ENCODE data around the gene FADS2.
"Not testable (repeated sequence)": the region's sequence is repeated elsewhere in the genome, so short reads cannot be mapped to it uniquely, and the experiment has no call there.

The FADS2 gene

DNA sequence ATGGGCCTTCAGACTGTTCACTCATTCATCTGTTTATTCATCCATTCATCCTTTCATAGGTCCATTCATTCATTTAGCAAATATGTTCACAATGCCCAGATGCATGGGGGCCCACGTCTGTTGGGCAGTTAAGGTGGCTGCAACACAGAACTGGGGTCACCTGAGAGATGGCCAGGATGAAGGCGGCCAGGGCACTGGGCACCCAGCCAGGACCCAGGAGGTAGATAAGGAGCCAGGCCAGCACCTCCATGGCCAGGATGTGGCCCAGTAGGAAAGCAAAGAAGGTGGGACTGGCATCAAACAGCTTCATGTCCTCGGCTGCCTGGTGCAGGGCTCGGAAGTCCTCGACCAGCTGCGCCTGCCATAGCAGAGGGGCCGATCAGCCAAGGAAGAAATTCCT, 51.1 kb downstream of the FADS2 start:
- Histone ChIP-seq H3K4me1 (ENCODE audit: control insufficient read depth, insufficient read depth, low read length) (peaks cover 6% of the 10 kb centered on the region), H3K27me3 (ENCODE audit: control insufficient read depth, insufficient read depth, low read length) (no peaks in the 10 kb centered on the region), H3K9ac (ENCODE audit: low read depth, low read length) (no peak overlapping the region), H3K36me3 (ENCODE audit: control insufficient read depth, insufficient read depth, low read length) (peaks cover 3% of the 10 kb centered on the region), H3K9me3 (ENCODE audit: control insufficient read depth, insufficient read depth, low read length) (no peaks in the 10 kb centered on the region), H3K4me3 (ENCODE audit: low read depth, low read length) (no peak overlapping the region)

DNA sequence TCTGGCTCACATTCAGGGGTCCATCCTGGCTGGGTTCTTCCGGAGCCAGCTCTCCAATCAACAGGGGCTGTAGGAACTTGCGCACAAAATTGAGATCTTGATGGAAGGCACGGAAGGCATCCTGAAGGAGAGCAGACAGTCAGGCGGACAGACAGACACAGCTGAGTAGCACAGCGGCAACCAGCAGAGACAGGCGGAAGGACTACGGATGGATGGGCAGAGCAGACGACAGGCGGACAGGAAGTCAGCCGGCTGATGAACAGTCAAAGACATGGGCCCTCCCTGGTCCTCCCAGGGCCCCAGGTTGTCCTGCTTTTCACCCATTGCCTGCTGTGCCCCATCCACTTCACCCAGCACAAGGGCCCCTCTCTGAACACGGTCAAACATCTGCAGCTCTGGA, 51.9 kb downstream of the FADS2 start:
- peaks cover 3% of the 10 kb centered on the region for H3K36me3 ChIP-seq (ENCODE audit: control insufficient read depth, insufficient read depth, low read length)
- no peaks in the 10 kb centered on the region for H3K27me3 ChIP-seq (ENCODE audit: control insufficient read depth, insufficient read depth, low read length)
- no peak overlapping the region for H3K4me3 ChIP-seq (ENCODE audit: low read depth, low read length)
- no peaks in the 10 kb centered on the region for H3K9me3 ChIP-seq (ENCODE audit: control insufficient read depth, insufficient read depth, low read length)
- no peak overlapping the region for H3K9ac ChIP-seq (ENCODE audit: low read depth, low read length)
- H3K4me1 ChIP-seq (ENCODE audit: control insufficient read depth, insufficient read depth, low read length) = peaks cover 4% of the 10 kb centered on the region

DNA sequence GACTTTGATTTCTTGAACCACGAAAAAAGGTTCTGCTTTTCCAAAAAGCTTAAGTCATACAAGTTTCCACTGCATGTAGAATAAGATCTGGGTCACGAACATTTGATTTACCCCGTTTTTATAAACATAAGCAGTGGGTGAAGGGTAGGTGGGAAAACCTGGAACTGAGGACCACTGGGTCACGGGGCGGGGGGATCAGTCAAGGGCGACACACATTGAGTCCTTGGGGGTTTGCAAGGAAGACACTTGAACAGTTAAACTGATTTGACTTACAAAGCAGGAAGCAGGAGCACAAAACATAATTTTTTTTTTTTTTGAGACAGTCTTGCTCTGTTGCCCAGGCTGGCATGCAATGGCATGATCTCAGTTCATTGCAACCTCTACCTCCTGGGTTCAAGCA, 52.4 kb downstream of the FADS2 start:
- Histone ChIP-seq H3K27me3 (ENCODE audit: control insufficient read depth, insufficient read depth, low read length) (no peaks in the 10 kb centered on the region), H3K9ac (ENCODE audit: low read depth, low read length) (no peak overlapping the region), H3K4me3 (ENCODE audit: low read depth, low read length) (no peak overlapping the region), H3K9me3 (ENCODE audit: control insufficient read depth, insufficient read depth, low read length) (no peaks in the 10 kb centered on the region), H3K36me3 (ENCODE audit: control insufficient read depth, insufficient read depth, low read length) (peaks cover 3% of the 10 kb centered on the region), H3K4me1 (ENCODE audit: control insufficient read depth, insufficient read depth, low read length) (peaks cover 4% of the 10 kb centered on the region)

DNA sequence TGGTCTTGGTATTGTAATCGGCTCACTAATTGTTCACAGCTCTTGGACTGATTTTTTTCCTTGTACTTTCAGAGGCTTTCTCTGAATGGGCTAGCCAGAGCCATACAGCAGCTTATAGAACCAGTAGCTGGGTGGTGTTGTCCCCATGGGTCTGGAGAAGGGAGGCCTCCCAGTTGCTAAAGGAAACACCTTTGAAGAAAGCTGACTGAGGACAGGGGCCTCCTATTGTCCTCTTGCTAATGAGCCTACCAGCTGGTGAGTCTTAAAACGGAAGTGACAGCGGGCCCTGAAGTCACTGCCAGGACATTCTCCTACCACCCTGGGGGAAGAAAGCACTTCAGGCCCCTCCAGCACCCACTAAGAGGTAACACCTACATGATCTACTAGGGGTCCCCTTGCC, 53.3 kb downstream of the FADS2 start:
- peaks cover 4% of the 10 kb centered on the region for H3K4me1 ChIP-seq (ENCODE audit: control insufficient read depth, insufficient read depth, low read length)
- H3K9ac ChIP-seq (ENCODE audit: low read depth, low read length) = no peak overlapping the region
- no peaks in the 10 kb centered on the region for H3K9me3 ChIP-seq (ENCODE audit: control insufficient read depth, insufficient read depth, low read length)
- no peak overlapping the region for H3K4me3 ChIP-seq (ENCODE audit: low read depth, low read length)
- H3K36me3 ChIP-seq (ENCODE audit: control insufficient read depth, insufficient read depth, low read length) = peaks cover 3% of the 10 kb centered on the region
- H3K27me3 ChIP-seq (ENCODE audit: control insufficient read depth, insufficient read depth, low read length) = no peaks in the 10 kb centered on the region

DNA sequence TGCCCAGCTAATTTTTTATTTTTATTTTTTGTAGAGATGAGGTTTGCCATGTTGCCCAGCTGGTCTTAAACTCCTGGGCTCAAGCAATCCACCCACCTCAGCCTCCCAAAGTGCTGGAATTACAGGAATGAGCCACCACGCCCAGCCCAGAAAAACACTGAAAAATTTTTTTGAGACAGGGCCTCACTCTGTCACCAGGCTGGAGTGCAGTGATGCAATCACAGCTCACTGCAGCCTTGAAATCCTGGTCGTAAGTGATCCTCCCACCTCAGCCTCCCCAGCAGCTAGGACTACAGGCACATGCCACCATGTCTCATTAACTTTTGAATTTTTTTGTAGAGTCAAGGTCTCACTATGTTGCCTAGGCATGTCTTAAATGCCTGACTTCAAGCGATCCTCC, 54.2 kb downstream of the FADS2 start:
- not testable (repeated sequence) for H3K36me3 ChIP-seq (ENCODE audit: control insufficient read depth, insufficient read depth, low read length); H3K27me3 ChIP-seq (ENCODE audit: control insufficient read depth, insufficient read depth, low read length); H3K9ac ChIP-seq (ENCODE audit: low read depth, low read length); H3K9me3 ChIP-seq (ENCODE audit: control insufficient read depth, insufficient read depth, low read length); H3K4me3 ChIP-seq (ENCODE audit: low read depth, low read length); H3K4me1 ChIP-seq (ENCODE audit: control insufficient read depth, insufficient read depth, low read length)

DNA sequence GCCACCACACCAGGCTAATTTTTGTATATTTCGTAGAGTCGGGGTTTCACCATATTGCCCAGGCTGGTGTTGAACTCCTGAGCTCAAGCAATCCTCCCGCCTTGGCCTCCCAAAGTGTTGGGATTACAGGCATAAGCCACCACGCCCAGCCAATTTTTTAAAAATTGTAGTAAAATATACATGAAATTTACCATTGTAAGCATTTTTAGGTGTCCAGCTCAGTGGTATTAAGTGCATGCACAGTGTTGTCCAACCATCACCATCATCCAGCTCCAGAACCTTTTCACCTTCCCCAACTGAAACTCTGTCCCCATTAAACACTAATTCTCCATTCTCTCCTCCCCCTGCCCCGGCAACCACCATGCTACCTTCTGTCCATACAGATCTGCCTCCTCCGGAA, 54.8 kb downstream of the FADS2 start:
- H3K27me3 ChIP-seq (ENCODE audit: control insufficient read depth, insufficient read depth, low read length) = no peaks in the 10 kb centered on the region
- no peak overlapping the region for H3K4me3 ChIP-seq (ENCODE audit: low read depth, low read length)
- H3K4me1 ChIP-seq (ENCODE audit: control insufficient read depth, insufficient read depth, low read length) = peaks cover 4% of the 10 kb centered on the region
- no peak overlapping the region for H3K9ac ChIP-seq (ENCODE audit: low read depth, low read length)
- peaks cover 3% of the 10 kb centered on the region for H3K36me3 ChIP-seq (ENCODE audit: control insufficient read depth, insufficient read depth, low read length)
- H3K9me3 ChIP-seq (ENCODE audit: control insufficient read depth, insufficient read depth, low read length) = no peaks in the 10 kb centered on the region

DNA sequence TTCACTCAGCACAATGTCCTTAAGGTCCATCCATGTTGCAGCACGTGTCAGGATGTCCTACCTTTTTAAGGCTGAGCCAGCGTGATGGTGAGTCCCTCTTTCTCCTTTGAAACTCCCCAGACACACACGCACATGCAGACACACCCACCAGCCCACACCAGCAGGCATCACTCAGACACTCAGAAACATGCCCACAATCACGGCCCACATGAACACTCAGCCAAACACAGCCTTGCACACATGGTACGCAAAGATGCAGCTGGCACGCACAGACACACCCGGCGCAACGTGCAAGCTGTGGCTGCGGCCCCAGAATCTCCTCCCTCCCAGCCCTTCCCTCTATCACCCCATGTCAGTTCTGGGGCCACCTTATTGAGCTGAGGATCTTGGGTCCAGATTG, 55.2 kb downstream of the FADS2 start:
- peaks cover 4% of the 10 kb centered on the region for H3K4me1 ChIP-seq (ENCODE audit: control insufficient read depth, insufficient read depth, low read length)
- H3K27me3 ChIP-seq (ENCODE audit: control insufficient read depth, insufficient read depth, low read length) = no peaks in the 10 kb centered on the region
- H3K36me3 ChIP-seq (ENCODE audit: control insufficient read depth, insufficient read depth, low read length) = peaks cover under 1% of the 10 kb centered on the region

DNA sequence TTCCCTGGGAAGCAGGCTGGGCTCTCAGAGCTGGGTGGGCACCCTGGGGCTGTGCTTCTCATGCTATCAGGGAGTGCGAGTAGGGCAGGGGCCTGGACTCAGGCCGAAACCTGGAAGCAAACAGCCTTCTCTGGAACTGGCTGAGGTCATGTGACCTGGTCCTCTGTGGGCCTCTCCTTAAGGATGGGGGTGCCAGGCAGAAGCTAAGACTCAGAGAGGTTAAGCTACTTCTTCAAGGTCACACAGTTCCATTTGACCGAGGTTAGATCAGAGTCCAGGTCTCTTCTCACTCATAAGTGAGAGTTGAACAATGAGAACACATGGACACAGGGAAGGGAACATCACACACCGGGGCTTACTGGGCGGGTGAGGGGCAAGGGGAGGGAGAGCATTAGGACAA, 55.8 kb downstream of the FADS2 start:
- Histone ChIP-seq H3K9me3 (ENCODE audit: control insufficient read depth, insufficient read depth, low read length) (no peaks in the 10 kb centered on the region), H3K9ac (ENCODE audit: low read depth, low read length) (no peak overlapping the region), H3K4me3 (ENCODE audit: low read depth, low read length) (no peak overlapping the region), H3K27me3 (ENCODE audit: control insufficient read depth, insufficient read depth, low read length) (no peaks in the 10 kb centered on the region), H3K36me3 (ENCODE audit: control insufficient read depth, insufficient read depth, low read length) (no peaks in the 10 kb centered on the region), H3K4me1 (ENCODE audit: control insufficient read depth, insufficient read depth, low read length) (peaks cover 4% of the 10 kb centered on the region)

More for the DNA sequence above, 55.2 kb downstream of the FADS2 start:
- Histone ChIP-seq H3K9ac (ENCODE audit: low read depth, low read length) (no peak overlapping the region), H3K9me3 (ENCODE audit: control insufficient read depth, insufficient read depth, low read length) (no peaks in the 10 kb centered on the region), H3K4me3 (ENCODE audit: low read depth, low read length) (no peak overlapping the region)

DNA sequence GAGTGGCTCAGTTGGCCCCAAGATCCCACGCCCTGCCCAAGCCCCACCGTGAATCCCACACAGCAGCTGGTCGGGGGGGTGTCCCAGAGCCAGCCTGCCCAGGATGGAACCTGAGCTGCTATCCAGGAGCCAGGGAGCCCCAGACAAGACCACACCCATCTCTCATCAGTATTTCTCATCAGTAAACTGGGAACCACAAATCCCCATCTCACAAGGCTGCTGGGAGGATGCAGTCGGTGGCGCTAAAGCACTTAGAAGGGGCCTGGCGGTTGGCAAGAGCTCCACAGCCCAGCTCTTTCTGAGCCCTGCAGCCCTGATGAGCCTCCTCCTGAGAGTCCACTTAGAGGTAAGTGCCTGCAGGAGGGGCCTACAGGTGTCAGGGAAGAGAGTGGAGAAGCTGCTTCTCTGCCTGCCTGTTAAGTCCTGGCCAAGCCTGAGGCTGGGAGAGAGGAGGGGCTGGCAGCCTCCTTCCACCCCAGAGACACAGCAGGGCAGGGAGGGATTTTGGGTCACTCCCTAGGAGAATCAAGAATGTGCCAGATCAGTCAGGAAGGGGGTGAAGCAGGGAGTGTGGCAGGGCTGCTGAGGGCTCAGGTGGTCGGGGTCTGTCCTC, 57.2 kb downstream of the FADS2 start:
- H3K36me3 ChIP-seq (ENCODE audit: control insufficient read depth, insufficient read depth, low read length) = no peaks in the 10 kb centered on the region
- H3K4me3 ChIP-seq (ENCODE audit: low read depth, low read length) = no peak overlapping the region
- H3K9ac ChIP-seq (ENCODE audit: low read depth, low read length) = no peak overlapping the region
- H3K9me3 ChIP-seq (ENCODE audit: control insufficient read depth, insufficient read depth, low read length) = no peaks in the 10 kb centered on the region
- no peaks in the 10 kb centered on the region for H3K27me3 ChIP-seq (ENCODE audit: control insufficient read depth, insufficient read depth, low read length)
- peaks cover 4% of the 10 kb centered on the region for H3K4me1 ChIP-seq (ENCODE audit: control insufficient read depth, insufficient read depth, low read length)

DNA sequence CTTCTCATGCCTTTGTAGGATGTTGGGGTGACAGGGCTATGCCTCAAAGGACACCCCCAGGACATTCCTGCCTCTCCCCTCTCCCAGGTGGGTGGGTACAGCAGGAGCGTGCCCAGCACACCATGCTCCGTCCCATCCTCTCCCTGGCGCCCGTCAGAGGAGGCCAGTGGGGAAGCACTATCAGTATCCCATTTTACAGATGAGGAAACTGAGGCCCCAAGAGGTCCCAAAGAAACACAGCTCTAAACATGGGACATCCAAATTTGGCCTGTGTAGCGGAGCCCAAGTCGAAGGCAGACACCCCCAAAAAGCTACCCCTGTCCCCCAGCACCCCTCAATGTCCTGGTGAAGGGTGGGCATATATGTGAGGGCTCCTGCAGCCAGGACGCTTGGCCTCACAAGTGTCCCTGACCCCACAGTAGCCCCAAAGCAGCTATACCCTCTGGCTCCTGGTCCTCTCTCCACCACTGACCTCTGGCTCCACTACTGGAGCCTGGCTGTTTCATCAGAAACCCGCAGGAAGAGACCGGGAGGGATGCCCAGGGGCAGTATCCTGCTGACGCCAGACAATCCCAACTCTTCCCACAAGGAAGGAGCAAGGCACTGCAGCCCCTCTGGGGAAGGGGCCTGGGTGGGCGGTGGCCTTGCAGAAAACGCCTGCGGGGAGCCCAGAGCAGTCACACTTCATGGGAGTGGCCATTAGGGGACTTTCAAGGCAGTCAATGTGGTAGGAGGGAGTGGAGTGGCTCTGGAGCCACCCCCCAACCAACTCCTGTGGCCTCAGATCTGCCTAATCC, 57.9 kb downstream of the FADS2 start:
- Histone ChIP-seq H3K36me3 (ENCODE audit: control insufficient read depth, insufficient read depth, low read length) (peaks cover 2% of the 10 kb centered on the region), H3K9me3 (ENCODE audit: control insufficient read depth, insufficient read depth, low read length) (no peaks in the 10 kb centered on the region), H3K4me3 (ENCODE audit: low read depth, low read length) (no peak overlapping the region), H3K27me3 (ENCODE audit: control insufficient read depth, insufficient read depth, low read length) (no peaks in the 10 kb centered on the region), H3K4me1 (ENCODE audit: control insufficient read depth, insufficient read depth, low read length) (peaks cover 4% of the 10 kb centered on the region), H3K9ac (ENCODE audit: low read depth, low read length) (no peak overlapping the region)

DNA sequence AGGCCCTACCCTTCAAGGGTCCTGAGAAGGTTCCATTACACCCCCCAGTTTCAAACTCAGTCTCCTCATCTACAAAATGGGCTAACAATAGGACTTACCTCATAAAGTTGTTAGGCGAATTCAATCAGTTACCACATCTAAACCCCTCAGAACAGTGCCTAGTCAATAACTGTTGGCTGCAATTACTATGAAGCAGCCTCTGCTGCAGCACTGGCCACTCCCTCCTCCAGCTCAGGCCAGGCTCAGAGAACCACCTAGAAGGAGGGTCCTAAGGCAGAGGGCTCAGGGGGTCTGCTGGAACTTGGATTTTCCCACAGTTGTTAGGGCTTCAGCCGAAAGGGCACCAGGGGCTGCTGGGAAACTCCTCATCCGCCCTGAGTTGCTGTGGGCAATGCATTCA, 58.5 kb downstream of the FADS2 start:
- Histone ChIP-seq H3K36me3 (ENCODE audit: control insufficient read depth, insufficient read depth, low read length) (peaks cover 2% of the 10 kb centered on the region), H3K9me3 (ENCODE audit: control insufficient read depth, insufficient read depth, low read length) (no peaks in the 10 kb centered on the region), H3K4me3 (ENCODE audit: low read depth, low read length) (no peak overlapping the region), H3K4me1 (ENCODE audit: control insufficient read depth, insufficient read depth, low read length) (no peaks in the 10 kb centered on the region), H3K9ac (ENCODE audit: low read depth, low read length) (no peak overlapping the region), H3K27me3 (ENCODE audit: control insufficient read depth, insufficient read depth, low read length) (no peaks in the 10 kb centered on the region)

DNA sequence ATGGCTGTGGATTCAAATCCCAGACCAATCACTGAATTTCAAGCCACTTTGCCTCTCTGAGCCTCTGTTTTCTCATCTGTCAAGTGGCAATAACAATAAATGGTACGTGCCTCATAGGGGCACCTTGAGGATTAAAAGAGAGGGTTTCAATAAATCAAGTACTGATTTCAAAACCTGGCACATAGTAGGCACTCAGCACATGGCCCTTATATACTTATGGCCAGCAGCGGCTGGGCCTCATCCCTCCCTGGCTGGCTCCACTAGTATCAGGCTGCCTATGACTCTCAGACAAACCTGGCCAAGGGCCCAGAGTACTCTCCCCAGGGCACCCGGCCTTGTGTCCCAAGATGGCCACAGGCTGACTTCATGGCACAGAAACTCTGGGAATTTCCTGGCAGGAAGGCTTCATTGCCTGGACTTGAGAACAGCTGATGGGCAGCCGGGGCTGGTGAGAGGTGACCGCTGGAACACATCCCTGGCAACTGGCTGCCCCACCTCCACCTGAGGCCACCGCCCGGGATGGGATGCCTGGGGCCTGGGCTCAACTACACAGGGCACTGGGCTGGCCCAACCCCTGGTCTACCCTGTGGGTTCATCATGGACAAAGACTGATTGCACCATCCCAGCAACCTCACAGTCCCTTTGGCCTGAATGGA, 59.9 kb downstream of the FADS2 start:
- Histone ChIP-seq H3K9ac (ENCODE audit: low read depth, low read length) (no peak overlapping the region), H3K4me1 (ENCODE audit: control insufficient read depth, insufficient read depth, low read length) (no peaks in the 10 kb centered on the region), H3K4me3 (ENCODE audit: low read depth, low read length) (no peak overlapping the region), H3K27me3 (ENCODE audit: control insufficient read depth, insufficient read depth, low read length) (no peaks in the 10 kb centered on the region), H3K9me3 (ENCODE audit: control insufficient read depth, insufficient read depth, low read length) (no peaks in the 10 kb centered on the region), H3K36me3 (ENCODE audit: control insufficient read depth, insufficient read depth, low read length) (peaks cover 2% of the 10 kb centered on the region)
